ENCODE results near the gene MYO1E.
"Not testable (repeated sequence)": the region's sequence is repeated elsewhere in the genome, so short reads cannot be mapped to it uniquely, and the experiment has no call there.

Gene MYO1E

GRCh38 chr15:59162080-59162479, 210.6 kb downstream of the MYO1E start:
- DNase-seq (ENCODE audit: low read depth): not testable (repeated sequence)

GRCh38 chr15:59160880-59161593, 211.6 kb downstream of the MYO1E start:
- DNase-seq (ENCODE audit: low read depth): no peak

GRCh38 chr15:59159210-59159609, 213.5 kb downstream of the MYO1E start:
- no peak for DNase-seq (ENCODE audit: low read depth)

- DNase-seq (ENCODE audit: low read depth): no peak
Measured at GRCh38 chr15:59158701-59159034, 214.0 kb downstream of the MYO1E start.

GRCh38 chr15:59157840-59158700, 214.6 kb downstream of the MYO1E start:
- DNase-seq (ENCODE audit: low read depth): no peak

- no peak for DNase-seq (ENCODE audit: low read depth)
Measured at GRCh38 chr15:59157396-59157795, 215.3 kb downstream of the MYO1E start.

- no peak for DNase-seq (ENCODE audit: low read depth)
Measured at GRCh38 chr15:59155431-59155830, 217.2 kb downstream of the MYO1E start.

- DNase-seq (ENCODE audit: low read depth): no peak
Measured at GRCh38 chr15:59154243-59154642, 218.4 kb downstream of the MYO1E start.

- DNase-seq (ENCODE audit: low read depth): no peak
Measured at GRCh38 chr15:59153466-59153865, 219.2 kb downstream of the MYO1E start.

- DNase-seq (ENCODE audit: low read depth): no peak
Measured at GRCh38 chr15:59152694-59153450, 219.8 kb downstream of the MYO1E start.

GRCh38 chr15:59150185-59150584, 222.5 kb downstream of the MYO1E start:
- DNase-seq (ENCODE audit: low read depth): no peak

- no peak for DNase-seq (ENCODE audit: low read depth)
Measured at GRCh38 chr15:59148153-59148833, 224.4 kb downstream of the MYO1E start.

- DNase-seq (ENCODE audit: low read depth): no peak
Measured at GRCh38 chr15:59147666-59148065, 225.0 kb downstream of the MYO1E start.

GRCh38 chr15:59144594-59144993, 228.1 kb downstream of the MYO1E start:
- not testable (repeated sequence) for DNase-seq (ENCODE audit: low read depth)

GRCh38 chr15:59143281-59143680, 229.4 kb downstream of the MYO1E start:
- DNase-seq (ENCODE audit: low read depth): no peak

- DNase-seq (ENCODE audit: low read depth): no peak
Measured at GRCh38 chr15:59140422-59141226, 232.0 kb downstream of the MYO1E start.

GRCh38 chr15:59138243-59138642, 234.4 kb downstream of the MYO1E start:
- DNase-seq (ENCODE audit: low read depth): peak; percentile 27

GRCh38 chr15:59137566-59137965, 235.1 kb downstream of the MYO1E start:
- DNase-seq (ENCODE audit: low read depth): no peak

- no peak for DNase-seq (ENCODE audit: low read depth)
Measured at GRCh38 chr15:59133929-59134427, 238.7 kb downstream of the MYO1E start.

GRCh38 chr15:59131969-59132562, 240.6 kb downstream of the MYO1E start:
- DNase-seq (ENCODE audit: low read depth): no peak

- DNase-seq (ENCODE audit: low read depth): no peak
Measured at GRCh38 chr15:59131456-59131855, 241.2 kb downstream of the MYO1E start.
